Endodermal cell (in vitro differentiated cells): ENCODE measurements around the gene KRT34. TPM values are rescaled to one million over a fixed set of nuclear protein-coding genes. Genes with fewer than 3 reads are reported as not detected.
"Not testable (repeated sequence)": the region's sequence is repeated elsewhere in the genome, so short reads cannot be mapped to it uniquely, and the experiment has no call there.

Source experiments
- DNase-seq: peaks from one replicate; pipeline ENCODE4 v3.0.0-alpha.2; 2017
- H3K27ac ChIP-seq: 2 replicates; pipeline ENCODE4 v1.5.1; 2013; ENCODE audit warnings: mild to moderate bottlenecking, low read depth, low read length, moderate library complexity
- H3K27me3 ChIP-seq: 2 replicates; pipeline ENCODE4 v1.6.1; 2013; ENCODE audit warnings: mild to moderate bottlenecking, low read length, moderate library complexity; ENCODE audit not compliant: insufficient read depth, control insufficient read depth, poor library complexity, severe bottlenecking
- H3K36me3 ChIP-seq: 2 replicates; pipeline ENCODE4 v1.7.0; 2013; ENCODE audit warnings: mild to moderate bottlenecking, low read length, moderate library complexity; ENCODE audit not compliant: control insufficient read depth, insufficient read depth
- H3K4me1 ChIP-seq: one replicate; pipeline ENCODE4 v1.7.0; 2013; ENCODE audit warnings: low read length; ENCODE audit not compliant: control insufficient read depth, insufficient read depth
- H3K4me3 ChIP-seq: 2 replicates; pipeline ENCODE4 v1.5.1; 2013; ENCODE audit warnings: mild to moderate bottlenecking, low read length, moderate library complexity
- H3K9ac ChIP-seq: 2 replicates; pipeline ENCODE4 v1.6.1; 2013; ENCODE audit warnings: mild to moderate bottlenecking, low read length, moderate library complexity; ENCODE audit not compliant: poor library complexity, severe bottlenecking; ENCODE audit errors: extremely low read depth
- H3K9me3 ChIP-seq: 2 replicates; pipeline ENCODE4 v1.6.1; 2013; ENCODE audit warnings: mild to moderate bottlenecking, low read length, moderate library complexity; ENCODE audit not compliant: control insufficient read depth
- H3K27ac Mint-ChIP-seq: 2 replicates; pipeline ENCODE4 v1.8.0; 2020; ENCODE audit warnings: mixed read lengths
- H3K27me3 Mint-ChIP-seq: 2 replicates; pipeline ENCODE4 v1.8.0; 2021; ENCODE audit warnings: mild to moderate bottlenecking, mixed read lengths; ENCODE audit not compliant: insufficient read depth
- H3K36me3 Mint-ChIP-seq: 2 replicates; pipeline ENCODE4 v1.8.0; 2020; ENCODE audit warnings: low read depth, mixed read lengths
- H3K4me1 Mint-ChIP-seq: 2 replicates; pipeline ENCODE4 v1.8.0; 2020; ENCODE audit warnings: mixed read lengths
- H3K4me3 Mint-ChIP-seq: 2 replicates; pipeline ENCODE4 v1.8.0; 2020; ENCODE audit warnings: mild to moderate bottlenecking, moderate library complexity, mixed read lengths
- H3K9me3 Mint-ChIP-seq: 2 replicates; pipeline ENCODE4 v1.8.0; 2020; ENCODE audit warnings: mild to moderate bottlenecking, mixed read lengths
- CTCF ChIP-seq: fragments of 200-600 bp; sonication (generic); conservative IDR thresholded peaks from 2 replicates; pipeline ENCODE4 v1.5.0; 2021; ENCODE audit warnings: antibody characterized with exemption, mild to moderate bottlenecking
- WGBS, 2 experiments: methylation state at CpG; one replicate each; pipeline versions ENCODE4 v1.1.5 to v1.1.7; 2013; ENCODE audit warnings: missing lambda C conversion rate in 2 of 2, mixed read lengths in 1 of 2; ENCODE audit not compliant: insufficient coverage in 1 of 2, insufficient read length in 1 of 2; 5-methylcytosine and 5-hydroxymethylcytosine counted together
- long read RNA-seq, 4 experiments: library from polyadenylated mRNA in 2 of 4; library from RNA in 1 of 4; library from capped mRNA in 1 of 4; stranded (forward) in 3 of 4; unstranded in 1 of 4; transcript quantifications; one replicate each; pipeline ENCODE4 v2.0.0, GENCODE V29; 2020 to 2021; ENCODE audit warnings: inconsistent platforms in 1 of 4
- polyA plus RNA-seq, 2 experiments: library from polyadenylated mRNA; stranded (reverse); fragments of 50-300 nt; gene quantifications; one replicate each; pipeline ENCODE4 v1.2.3, GENCODE V29; 2013
- total RNA-seq, 2 donors: library from RNA; stranded (reverse); fragmentation: NEBNext Ultra II Directional in 1 of 2; extraction: Animal tissue kit (Norgen Biotek cat#: 25700) in 1 of 2; gene quantifications; 2 replicates in 1 of 2; 3 replicates in 1 of 2; pipeline ENCODE4 v1.2.1, GENCODE V29; 2021

Gene KRT34
- not detected for total RNA-seq
- not detected for polyA plus RNA-seq (2013, experiment 1 of 2)
- polyA plus RNA-seq (2013, experiment 2 of 2), result not detected
- long read RNA-seq, experiment 1, result 0 reads
- long read RNA-seq, experiment 2, result 0 reads
- long read RNA-seq, experiment 3, result 0 reads
- long read RNA-seq, experiment 4, result 0 reads

GRCh38 chr17:41381943-41382342 is at the start of gene KRT34:
Gene KRT34, minus strand, starts transcription at chr17:41382306. Its CDS starts 60 bp downstream, at chr17:41382246.
- H3K27me3 ChIP-seq, H3K9me3 Mint-ChIP-seq, H3K36me3 ChIP-seq, H3K4me3 ChIP-seq, H3K4me1 ChIP-seq, H3K9me3 ChIP-seq, H3K27ac Mint-ChIP-seq, H3K9ac ChIP-seq, H3K4me1 Mint-ChIP-seq, H3K36me3 Mint-ChIP-seq, H3K4me3 Mint-ChIP-seq, H3K27ac ChIP-seq, H3K27me3 Mint-ChIP-seq: not testable (repeated sequence)
- DNase-seq, result peak; percentile 34
- 95 to 100% methylated on average over 2 to 13 of the region's 13 CpGs for WGBS, 2 experiments

- H3K27ac ChIP-seq, H3K4me1 Mint-ChIP-seq, H3K4me3 Mint-ChIP-seq, H3K36me3 ChIP-seq, DNase-seq, H3K27me3 Mint-ChIP-seq, H3K4me3 ChIP-seq, H3K27me3 ChIP-seq, H3K36me3 Mint-ChIP-seq, H3K9ac ChIP-seq, H3K9me3 ChIP-seq, H3K9me3 Mint-ChIP-seq, H3K4me1 ChIP-seq, H3K27ac Mint-ChIP-seq: not testable (repeated sequence)
- 83 to 86% methylated on average over 9 of the region's 9 CpGs for WGBS, 2 experiments
These were observed 48.3 kb upstream of the KRT34 start for GRCh38 chr17:41430376-41430775.

- no peak overlapping the region for H3K4me3 Mint-ChIP-seq
- Histone ChIP-seq H3K4me1 (no peaks in the 10 kb centered on the region), H3K27ac (no peak overlapping the region), H3K27me3 (no peaks in the 10 kb centered on the region), H3K9me3 (no peaks in the 10 kb centered on the region), H3K4me3 (no peak overlapping the region), H3K36me3 (no peaks in the 10 kb centered on the region), H3K9ac (no peak overlapping the region)
- H3K27me3 Mint-ChIP-seq, result no peaks in the 10 kb centered on the region
- no peak for DNase-seq
- H3K9me3 Mint-ChIP-seq, result no peaks in the 10 kb centered on the region
- no peaks in the 10 kb centered on the region for H3K4me1 Mint-ChIP-seq
- no peaks in the 10 kb centered on the region for H3K36me3 Mint-ChIP-seq
- 88 to 91% methylated on average over 7 of the region's 7 CpGs for WGBS, 2 experiments
- no peak for TF ChIP-seq CTCF
- H3K27ac Mint-ChIP-seq, result no peak overlapping the region
These were observed 47.6 kb upstream of the KRT34 start for GRCh38 chr17:41429667-41430066.

- Mint-ChIP-seq H3K27me3 (peaks cover 2% of the 10 kb centered on the region), H3K4me1 (no peaks in the 10 kb centered on the region), H3K36me3 (no peaks in the 10 kb centered on the region), H3K9me3 (no peaks in the 10 kb centered on the region), H3K4me3 (no peak overlapping the region), H3K27ac (no peak overlapping the region)
- no peak overlapping the region for H3K4me3 ChIP-seq
- H3K27ac ChIP-seq, result no peak overlapping the region
- H3K9ac ChIP-seq, result no peak overlapping the region
- H3K4me1 ChIP-seq, result no peaks in the 10 kb centered on the region
- H3K36me3 ChIP-seq, result no peaks in the 10 kb centered on the region
- 70 to 77% methylated on average over 3 to 4 of the region's 4 CpGs for WGBS, 2 experiments
- TF ChIP-seq CTCF, result no peak
- no peaks in the 10 kb centered on the region for H3K27me3 ChIP-seq
- no peak for DNase-seq
- no peaks in the 10 kb centered on the region for H3K9me3 ChIP-seq
These were observed 46.6 kb upstream of the KRT34 start for GRCh38 chr17:41428591-41429291.
